K562 (cell line): ENCODE measurements around the gene ZNF33A. TPM values are rescaled to one million over a fixed set of nuclear protein-coding genes. Genes with fewer than 3 reads are reported as not detected.

Source experiments
- ATAC-seq: fragments of 200-7000 bp; cut with Tn5 transposase; 3 replicates; pipeline ENCODE4 v1.9.1; 2020; ENCODE audit warnings: moderate library complexity
- BruUV-seq: library from RNA; stranded (reverse); fragments of 400-500 nt; replicated peaks from 2 replicates; lab custom pipeline; 2021; lab: Mats Ljungman, UMichigan
- CTCF ChIA-PET: fragments of 300-600 bp; formaldehyde crosslinking; extraction: SDS; loops from one replicate; lab custom pipeline; 2021; ENCODE audit warnings: low intra/inter-chr PET ratio; lab: Yijun Ruan, JAX
- POLR2A ChIA-PET: fragments of 300-600, 350-650 bp; sonication (Branson Sonifier 250); formaldehyde crosslinking; extraction: SDS; loops from one replicate; lab custom pipeline; 2021; ENCODE audit warnings: antibody characterized with exemption, inconsistent platforms; lab: Yijun Ruan, JAX
- DNase-seq, 4 experiments: peaks; one replicate each; pipeline versions ENCODE4 v3.0.0 to v3.0.0-alpha.2; 2011 to 2018; ENCODE audit warnings: low spot score in 3 of 4, mixed read lengths in 3 of 4; ENCODE audit errors: extremely low read depth in 1 of 4
- FAIRE-seq: peaks from 2 replicates; lab custom pipeline; 2011; peaks lifted over from hg19 to GRCh38; lab: Jason Lieb, UNC
- H2AFZ ChIP-seq: 2 replicates; pipeline ENCODE4 v1.6.0; 2011; ENCODE audit warnings: low read depth, low read length, control low read depth, inconsistent platforms
- H3K27ac ChIP-seq: fragments of 200-600 bp; 3 replicates; pipeline ENCODE4 v1.8.0; 2011; ENCODE audit warnings: low read depth, mild to moderate bottlenecking, control low read depth, inconsistent platforms, low read length, moderate library complexity, mixed read lengths; ENCODE audit errors: extremely low read depth
- H3K27me3 ChIP-seq, 2 experiments: fragments of 300-600 bp in 1 of 2; 2 replicates in 1 of 2; 3 replicates in 1 of 2; pipeline versions ENCODE4 v1.6.0 to v1.8.0; 2011; ENCODE audit warnings: inconsistent platforms in 2 of 2, low read length in 2 of 2, mild to moderate bottlenecking in 1 of 2, mixed read lengths in 1 of 2, moderate library complexity in 1 of 2; ENCODE audit not compliant: control insufficient read depth in 2 of 2, insufficient read depth in 2 of 2
- H3K36me3 ChIP-seq: fragments of 300-600 bp; 3 replicates; pipeline ENCODE4 v1.8.0; 2011; ENCODE audit warnings: mild to moderate bottlenecking, low read length, inconsistent platforms; ENCODE audit not compliant: control insufficient read depth, insufficient read depth
- H3K4me1 ChIP-seq, 2 experiments: fragments of 200-600 bp in 1 of 2; replicated peaks in 1 of 2; 2 replicates in 1 of 2; 3 replicates in 1 of 2; pipeline versions ENCODE4 v1.5.1 to v1.8.0; 2011; ENCODE audit warnings: inconsistent platforms in 2 of 2, low read length in 2 of 2, mild to moderate bottlenecking in 1 of 2, mixed read lengths in 1 of 2, moderate library complexity in 1 of 2; ENCODE audit not compliant: control insufficient read depth in 2 of 2, insufficient read depth in 2 of 2
- H3K4me2 ChIP-seq: 2 replicates; pipeline ENCODE4 v1.6.1; 2011; ENCODE audit warnings: low read length, control low read depth, inconsistent platforms, mixed read lengths; ENCODE audit not compliant: insufficient read depth
- H3K4me3 ChIP-seq: fragments of 200-600 bp; sonication (generic), shearing (Covaris generic); 2 replicates; pipeline ENCODE4 v1.5.1; 2016; ENCODE audit warnings: control low read depth, inconsistent platforms
- H3K79me2 ChIP-seq: fragments of 200-600 bp; 3 replicates; pipeline ENCODE4 v1.8.0; 2011; ENCODE audit warnings: low read length, inconsistent platforms; ENCODE audit not compliant: control insufficient read depth, insufficient read depth
- H3K9ac ChIP-seq, 2 experiments: 2 replicates each; pipeline versions ENCODE4 v1.6.0 to v1.6.1; 2011; ENCODE audit warnings: low read depth in 2 of 2, low read length in 2 of 2, control low read depth in 1 of 2, inconsistent platforms in 1 of 2, mild to moderate bottlenecking in 1 of 2, mixed read lengths in 1 of 2; ENCODE audit not compliant: insufficient read depth in 1 of 2
- H3K9me1 ChIP-seq: one replicate; pipeline ENCODE4 v1.6.0; 2011; ENCODE audit warnings: inconsistent platforms, mild to moderate bottlenecking, low read length, moderate library complexity; ENCODE audit not compliant: control insufficient read depth, insufficient read depth
- H3K9me3 ChIP-seq: replicated peaks from 2 replicates; pipeline ENCODE4 v1.5.1; 2011; ENCODE audit warnings: low read depth, low read length, inconsistent platforms; ENCODE audit not compliant: control insufficient read depth, insufficient read depth
- H4K20me1 ChIP-seq: replicated peaks from 2 replicates; pipeline ENCODE4 v1.6.1; 2011; ENCODE audit warnings: low read length, inconsistent platforms, mixed read lengths; ENCODE audit not compliant: control insufficient read depth, insufficient read depth
- EHMT2 ChIP-seq: fragments of 450-650 bp; IDR thresholded peaks from 2 replicates; pipeline ENCODE4 v1.6.1; 2018; ENCODE audit warnings: antibody characterized with exemption
- RAD21 ChIP-seq, 2 experiments: fragments of 250-450 bp in 1 of 2; fragments of 450-650 bp in 1 of 2; sonication (Bioruptor Pico) in 1 of 2; formaldehyde crosslinking in 1 of 2; IDR thresholded peaks in 1 of 2; conservative IDR thresholded peaks in 1 of 2; 2 replicates each; pipeline versions ENCODE4 v1.4.0 to v1.8.0; 2020 to 2022; ENCODE audit warnings: mild to moderate bottlenecking in 2 of 2, moderate library complexity in 1 of 2
- RFX5 ChIP-seq: IDR thresholded peaks from 2 replicates; pipeline ENCODE4 v1.6.1; 2011; ENCODE audit warnings: low read depth, mild to moderate bottlenecking, improper control_type of control experiment, low read length
- UBTF ChIP-seq, 2 experiments: IDR thresholded peaks; 2 replicates each; pipeline ENCODE4 v1.6.1; 2012; ENCODE audit warnings: improper control_type of control experiment in 2 of 2, low read depth in 2 of 2, low read length in 2 of 2, borderline replicate concordance in 1 of 2
- YY1 ChIP-seq, 3 experiments: IDR thresholded peaks; 2 replicates each; pipeline ENCODE4 v1.6.1; 2011; ENCODE audit warnings: low read length in 2 of 3, mild to moderate bottlenecking in 2 of 3, moderate library complexity in 2 of 3, borderline replicate concordance in 1 of 3, control low read depth in 1 of 3, low read depth in 1 of 3; ENCODE audit not compliant: insufficient read depth in 3 of 3, insufficient replicate concordance in 2 of 3, control insufficient read depth in 1 of 3, insufficient read length in 1 of 3; ENCODE audit errors: extremely low read depth in 1 of 3
- ZNF77 ChIP-seq: fragments of 250-450 bp; sonication (Bioruptor Pico); IDR thresholded peaks from 2 replicates; pipeline ENCODE4 v1.5.0; 2020
- WGBS: fragments of 100-300 bp; shearing (Covaris generic); methylation state at CpG from one replicate; pipeline ENCODE4 v1.1.6; 2016; ENCODE audit warnings: low coverage, mixed read lengths; ENCODE audit not compliant: insufficient coverage; ENCODE audit errors: missing lambda C conversion rate; 5-methylcytosine and 5-hydroxymethylcytosine counted together
- in situ Hi-C: fragments of 300-500 bp; cut with MboI; formaldehyde crosslinking; loops from 4 replicates; pipeline ENCODE4 v1.15.0; 2018; ENCODE audit warnings: inconsistent platforms, mixed read lengths
- intact Hi-C: fragments of 100-400 bp; cut with micrococcal nuclease; formaldehyde crosslinking; loops from 2 replicates; pipeline ENCODE4 v1.14.2; 2022
- polyA plus RNA-seq, 8 experiments: library from polyadenylated mRNA; depleted of rRNA in 4 of 8; stranded (reverse) in 5 of 8; unstranded in 3 of 8; fragments of >200 nt; fragmentation: Nextera tagmentation in 2 of 8; fragmentation: Illumina TruSeq in 1 of 8; extraction: Ambion mirVana in 2 of 8; extraction: Trizol in 1 of 8; gene quantifications; 2 replicates each; pipeline versions ENCODE4 v1.2.1 to v1.2.3, GENCODE V29; 2011 to 2014; ENCODE audit warnings: inconsistent platforms in 1 of 8, missing spikeins in 1 of 8
- total RNA-seq, 7 experiments: library from RNA; depleted of rRNA in 6 of 7; stranded (reverse); fragments of >200 nt in 6 of 7; fragmentation: Illumina TruSeq in 2 of 7; extraction: Trizol in 2 of 7; gene quantifications; 2 replicates each; pipeline versions ENCODE4 v1.2.1 to v1.2.3, GENCODE V29; 2011 to 2021; ENCODE audit warnings: low replicate concordance in 1 of 7
- TF ChIP-seq, protein P1 (sequence below), 3 experiments: IDR thresholded peaks in 2 of 3; conservative IDR thresholded peaks in 1 of 3; 2 replicates each; pipeline ENCODE4 v1.5.1; 2011 to 2012; ENCODE audit warnings: low read length in 3 of 3, mild to moderate bottlenecking in 3 of 3, control low read depth in 2 of 3, improper control_type of control experiment in 1 of 3, inconsistent platforms in 1 of 3, low read depth in 1 of 3, mixed read lengths in 1 of 3, moderate library complexity in 1 of 3; ENCODE audit not compliant: insufficient read depth in 2 of 3
- TF ChIP-seq, protein P2 (sequence below): fragments of 250-450 bp; sonication (Bioruptor Pico); IDR thresholded peaks from 2 replicates; pipeline ENCODE4 v1.8.0; 2021; ENCODE audit warnings: moderate library complexity, mild to moderate bottlenecking, inconsistent platforms

Gene ZNF33A
- total and polyA plus RNA-seq, 9 of the 15 experiments (the other 6 are each of a cell fraction or from before 2014, with no cell fraction given): 8.1 to 27.5 (median 16.4) TPM

- H3K9ac ChIP-seq: no peak overlapping the region
- ChIA-PET CTCF (no interaction called here), POLR2A (no interaction called here)
- intact Hi-C loops: no loop called here
- no peaks in the 10 kb centered on the region for H3K4me1 ChIP-seq
- H3K9me3 ChIP-seq: no peaks in the 10 kb centered on the region
- DNase-seq (no peak), ATAC-seq (no peak), FAIRE-seq (no peak)
- no peaks in the 10 kb centered on the region for H3K9me1 ChIP-seq
- no peaks in the 10 kb centered on the region for H3K27me3 ChIP-seq
- no peak for TF ChIP-seq ZNF77 (CRISPR knock-in tag)
- in situ Hi-C loops: no loop called here
- no peak overlapping the region for H3K4me3 ChIP-seq
- H2AFZ ChIP-seq: no peak overlapping the region
- 0% methylated on average over 2 of the region's 2 CpGs for WGBS
- no peaks in the 10 kb centered on the region for H3K36me3 ChIP-seq
- BruUV-seq: no TSS peak
- H3K79me2 ChIP-seq: no peaks in the 10 kb centered on the region
- no peak overlapping the region for H3K27ac ChIP-seq
- no peaks in the 10 kb centered on the region for H4K20me1 ChIP-seq
- H3K4me2 ChIP-seq: no peak overlapping the region
These were observed 18.8 kb upstream of the ZNF33A start for GRCh38 chr10:37991655-37992054.

DNA sequence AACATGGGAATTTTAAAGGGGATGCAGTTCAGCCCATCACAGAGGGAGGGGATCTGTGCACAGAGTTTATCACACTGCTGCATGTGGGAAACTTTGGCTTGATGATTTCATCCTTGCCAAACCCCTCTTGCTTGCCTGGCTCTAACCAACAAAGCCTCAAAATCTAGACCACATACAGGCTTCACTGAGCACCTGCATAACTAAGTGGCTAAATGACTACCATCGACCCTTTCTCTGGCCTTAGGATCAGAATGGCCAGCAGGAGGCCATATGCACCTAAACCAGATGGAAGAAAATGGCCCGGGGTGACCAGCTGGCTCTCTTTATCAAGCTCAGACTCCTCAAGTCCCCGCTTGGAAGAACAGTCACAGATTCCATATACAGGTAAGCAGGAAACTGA lies 18.4 kb upstream of the ZNF33A start:
- H3K4me3 ChIP-seq: no peak overlapping the region
- ChIA-PET POLR2A (interaction anchor here (0.7 kb wide), 1 partner anchor 35 kb away, joined by 3 read pairs; no protein-coding TSS in a partner anchor), CTCF (interaction anchor here (0.5 kb wide), 1 partner anchor 184 kb away, joined by 3 read pairs; no protein-coding TSS in a partner anchor)
- no peaks in the 10 kb centered on the region for H3K4me1 ChIP-seq
- in situ Hi-C loops (no loop called here), intact Hi-C loops (no loop called here)
- H3K36me3 ChIP-seq: no peaks in the 10 kb centered on the region
- H3K9me3 ChIP-seq: no peaks in the 10 kb centered on the region
- peak in 2 of 4 experiments; percentile 19 to 50 for DNase-seq
- 5% methylated on average over 3 of the region's 3 CpGs for WGBS
- no peaks in the 10 kb centered on the region for H4K20me1 ChIP-seq
- no peak for FAIRE-seq
- BruUV-seq: no TSS peak
- H3K9ac ChIP-seq: no peak overlapping the region
- ATAC-seq: peak; percentile 85
- no peak overlapping the region for H3K4me2 ChIP-seq
- H3K27ac ChIP-seq: no peak overlapping the region
- no peak overlapping the region; the same call in 1 of the 2 replicates for H2AFZ ChIP-seq
- no peaks in the 10 kb centered on the region for H3K79me2 ChIP-seq
- no peaks in the 10 kb centered on the region for H3K27me3 ChIP-seq
- no peaks in the 10 kb centered on the region for H3K9me1 ChIP-seq
- TF ChIP-seq UBTF (IDR thresholded peaks at IDR 0.05; ENCODE audit: borderline replicate concordance in 1 of 2, low read depth in 2 of 2, low read length in 2 of 2) (no peak), RAD21 (CRISPR knock-in tag; conservative IDR thresholded peaks at IDR 0.05 in 1 of 2, IDR thresholded peaks at IDR 0.05 in 1 of 2) (peak in 1 of 2 experiments; percentile 32; a peak in 2 of 4 replicates), EHMT2 (peak; percentile 38; the same call in 1 of the 2 replicates), YY1 (IDR thresholded peaks at IDR 0.05; ENCODE audit: borderline replicate concordance in 1 of 3, control insufficient read depth in 1 of 3, extremely low read depth in 1 of 3, insufficient read depth in 3 of 3, insufficient read length in 1 of 3, insufficient replicate concordance in 2 of 3, low read depth in 1 of 3, low read length in 2 of 3) (peak in 1 of 3 experiments; percentile 31), RFX5 (no peak)
- TF ChIP-seq, protein P1, sequence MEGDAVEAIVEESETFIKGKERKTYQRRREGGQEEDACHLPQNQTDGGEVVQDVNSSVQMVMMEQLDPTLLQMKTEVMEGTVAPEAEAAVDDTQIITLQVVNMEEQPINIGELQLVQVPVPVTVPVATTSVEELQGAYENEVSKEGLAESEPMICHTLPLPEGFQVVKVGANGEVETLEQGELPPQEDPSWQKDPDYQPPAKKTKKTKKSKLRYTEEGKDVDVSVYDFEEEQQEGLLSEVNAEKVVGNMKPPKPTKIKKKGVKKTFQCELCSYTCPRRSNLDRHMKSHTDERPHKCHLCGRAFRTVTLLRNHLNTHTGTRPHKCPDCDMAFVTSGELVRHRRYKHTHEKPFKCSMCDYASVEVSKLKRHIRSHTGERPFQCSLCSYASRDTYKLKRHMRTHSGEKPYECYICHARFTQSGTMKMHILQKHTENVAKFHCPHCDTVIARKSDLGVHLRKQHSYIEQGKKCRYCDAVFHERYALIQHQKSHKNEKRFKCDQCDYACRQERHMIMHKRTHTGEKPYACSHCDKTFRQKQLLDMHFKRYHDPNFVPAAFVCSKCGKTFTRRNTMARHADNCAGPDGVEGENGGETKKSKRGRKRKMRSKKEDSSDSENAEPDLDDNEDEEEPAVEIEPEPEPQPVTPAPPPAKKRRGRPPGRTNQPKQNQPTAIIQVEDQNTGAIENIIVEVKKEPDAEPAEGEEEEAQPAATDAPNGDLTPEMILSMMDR (IDR thresholded peaks at IDR 0.05 in 2 of 3, conservative IDR thresholded peaks at IDR 0.05 in 1 of 3; ENCODE audit: insufficient read depth in 2 of 3, low read depth in 1 of 3, low read length in 3 of 3): peak in 2 of 3 experiments; percentile 38 to 43; a peak in 3 of 6 replicates
- TF ChIP-seq, protein P2, sequence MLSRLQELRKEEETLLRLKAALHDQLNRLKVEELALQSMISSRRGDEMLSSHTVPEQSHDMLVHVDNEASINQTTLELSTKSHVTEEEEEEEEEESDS (CRISPR knock-in tag): no peak
